ENCODE results near the gene BUB3.

The BUB3 gene

DNA sequence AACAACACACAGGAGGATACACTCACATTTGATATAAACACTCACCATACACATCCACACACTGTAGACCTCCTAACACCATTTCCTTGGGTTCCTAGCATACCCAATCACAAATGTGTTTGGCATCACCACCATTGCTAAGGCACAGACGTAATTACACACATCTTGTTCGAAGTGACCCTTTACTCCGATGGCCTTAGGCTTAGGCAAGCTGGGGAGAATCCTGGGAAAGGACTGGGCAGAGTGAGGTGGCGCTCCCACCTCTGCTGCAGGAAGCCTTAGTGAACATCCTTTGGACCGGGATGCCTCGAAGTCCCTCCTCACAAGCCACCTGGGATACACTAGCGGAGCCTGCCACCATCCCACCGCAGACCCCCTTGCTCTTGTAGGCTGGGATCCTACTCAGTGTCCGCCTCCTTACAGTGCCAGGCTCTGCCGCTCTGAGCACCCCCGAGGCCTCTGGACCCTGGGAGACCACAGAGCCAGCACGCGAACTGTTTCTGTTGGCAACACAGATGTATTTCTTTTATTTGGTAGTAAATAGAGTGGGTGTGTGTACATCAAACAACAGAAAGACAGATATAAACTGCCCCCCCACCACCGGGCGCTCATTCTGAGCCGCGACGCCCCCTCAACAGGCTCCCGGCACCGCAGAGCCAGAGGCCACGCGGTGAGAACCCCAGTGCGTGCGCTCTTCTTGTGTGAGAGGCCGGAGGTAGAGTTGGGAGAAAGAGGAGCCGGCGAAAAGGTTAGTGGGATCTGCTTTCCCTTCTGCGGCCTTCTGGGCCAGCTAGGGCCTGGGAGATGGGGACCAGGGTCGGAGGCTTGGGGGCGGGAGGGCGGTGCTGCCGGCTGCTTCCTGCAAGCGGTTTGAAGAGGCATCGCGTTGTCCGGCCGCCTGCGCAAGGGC lies 12.2 kb upstream of the BUB3 start:
- DNase-seq = no peak

GRCh38 chr10:123142701-123143161 lies 11.5 kb upstream of the BUB3 start:
- no peak for DNase-seq

DNA sequence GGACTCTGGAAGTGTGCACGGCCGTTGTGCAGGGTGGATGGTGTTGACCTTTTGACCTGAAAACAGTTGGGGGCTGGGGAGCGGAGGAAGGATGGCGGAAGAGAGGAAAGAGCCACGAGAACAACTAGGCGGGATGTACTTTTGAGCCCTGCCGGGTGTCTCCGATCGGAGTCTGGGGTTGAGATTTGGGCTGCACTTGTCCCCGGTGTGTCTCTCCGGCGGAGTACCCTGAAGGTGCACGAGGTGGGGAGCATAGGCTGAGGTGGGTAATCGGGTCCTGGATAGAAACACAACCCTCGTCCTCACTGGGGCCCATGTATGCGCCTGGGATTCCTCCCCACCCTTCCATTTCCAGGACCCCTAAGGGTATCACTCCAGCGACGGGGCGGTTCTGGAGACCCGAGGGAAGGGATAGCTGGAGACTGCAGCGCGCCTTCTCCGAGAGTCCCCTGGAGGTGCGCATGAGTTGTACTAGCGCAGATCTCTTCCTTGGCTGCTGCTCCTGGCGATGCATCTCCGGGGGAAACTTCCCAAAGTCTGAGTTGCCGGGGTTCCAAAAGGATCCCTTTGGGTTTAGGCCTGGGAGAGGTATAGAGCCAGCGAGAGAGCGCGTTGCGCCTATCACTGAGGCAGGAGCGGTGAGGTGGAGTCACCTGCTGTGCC lies 10.9 kb upstream of the BUB3 start:
- no peak for DNase-seq

DNA sequence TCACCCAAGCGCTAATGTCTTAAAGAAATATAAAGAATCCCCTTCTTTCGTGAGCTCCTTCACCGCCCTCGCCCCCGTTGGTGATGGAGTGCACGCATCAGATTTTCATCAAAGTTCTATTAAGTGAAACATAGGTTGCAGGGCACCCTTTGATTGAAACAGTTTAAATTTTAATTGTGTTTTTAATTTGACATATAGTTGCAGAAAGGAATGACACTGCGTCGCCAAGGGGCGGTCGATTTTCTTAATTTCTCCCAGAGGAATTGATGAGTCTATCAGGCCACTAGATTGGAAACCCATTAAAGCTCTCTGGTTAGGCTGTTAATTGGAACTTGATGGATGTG lies 10.4 kb upstream of the BUB3 start:
- no peak for DNase-seq

DNA sequence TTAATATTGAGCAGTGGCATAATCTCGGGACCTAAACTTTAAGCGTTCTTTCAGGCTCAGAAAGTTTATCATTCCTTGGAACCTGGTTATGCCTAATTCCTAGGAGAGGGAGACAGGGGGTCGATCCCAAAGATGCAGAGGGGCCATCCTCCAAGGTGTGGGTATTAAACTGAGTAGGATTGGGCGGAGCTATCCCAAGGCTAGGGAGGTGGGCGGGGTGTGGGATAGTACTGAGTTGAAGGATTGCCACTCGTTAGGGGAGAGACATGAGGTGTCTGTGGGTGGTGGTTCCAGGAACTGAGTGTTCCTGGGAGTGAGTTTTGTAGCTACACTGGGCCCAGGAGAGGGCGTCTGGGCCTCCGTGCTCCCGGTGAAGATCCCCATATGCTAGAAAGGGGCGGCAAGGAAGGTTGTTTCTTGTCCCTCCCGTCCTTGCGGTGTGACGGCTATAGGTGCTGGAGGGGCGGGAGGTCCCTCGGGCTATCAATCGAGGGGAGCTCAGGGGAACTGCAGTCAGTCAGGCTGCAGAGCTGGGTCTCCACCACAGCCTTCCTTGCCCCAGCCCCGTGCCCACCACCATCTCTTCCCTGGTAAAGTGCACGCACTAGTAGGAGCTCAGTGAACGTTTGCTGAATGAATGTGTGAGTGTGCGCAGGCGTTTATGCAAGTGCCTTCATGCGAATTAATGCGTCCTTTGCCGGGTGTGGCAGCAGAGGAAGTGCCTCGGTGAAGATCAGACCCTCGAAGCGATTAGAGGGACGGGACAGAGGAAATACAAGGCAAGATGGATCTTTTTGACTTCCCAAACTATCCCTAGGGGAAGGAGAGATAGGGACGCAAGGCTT lies 9.3 kb upstream of the BUB3 start:
- no peak for DNase-seq

GRCh38 chr10:123145542-123146012 lies 8.6 kb upstream of the BUB3 start:
- DNase-seq = no peak

- no peak for DNase-seq
Observed at GRCh38 chr10:123146013-123146893, 7.9 kb upstream of the BUB3 start.

- DNase-seq = no peak
Observed at GRCh38 chr10:123146894-123147634, 7.1 kb upstream of the BUB3 start.

DNA sequence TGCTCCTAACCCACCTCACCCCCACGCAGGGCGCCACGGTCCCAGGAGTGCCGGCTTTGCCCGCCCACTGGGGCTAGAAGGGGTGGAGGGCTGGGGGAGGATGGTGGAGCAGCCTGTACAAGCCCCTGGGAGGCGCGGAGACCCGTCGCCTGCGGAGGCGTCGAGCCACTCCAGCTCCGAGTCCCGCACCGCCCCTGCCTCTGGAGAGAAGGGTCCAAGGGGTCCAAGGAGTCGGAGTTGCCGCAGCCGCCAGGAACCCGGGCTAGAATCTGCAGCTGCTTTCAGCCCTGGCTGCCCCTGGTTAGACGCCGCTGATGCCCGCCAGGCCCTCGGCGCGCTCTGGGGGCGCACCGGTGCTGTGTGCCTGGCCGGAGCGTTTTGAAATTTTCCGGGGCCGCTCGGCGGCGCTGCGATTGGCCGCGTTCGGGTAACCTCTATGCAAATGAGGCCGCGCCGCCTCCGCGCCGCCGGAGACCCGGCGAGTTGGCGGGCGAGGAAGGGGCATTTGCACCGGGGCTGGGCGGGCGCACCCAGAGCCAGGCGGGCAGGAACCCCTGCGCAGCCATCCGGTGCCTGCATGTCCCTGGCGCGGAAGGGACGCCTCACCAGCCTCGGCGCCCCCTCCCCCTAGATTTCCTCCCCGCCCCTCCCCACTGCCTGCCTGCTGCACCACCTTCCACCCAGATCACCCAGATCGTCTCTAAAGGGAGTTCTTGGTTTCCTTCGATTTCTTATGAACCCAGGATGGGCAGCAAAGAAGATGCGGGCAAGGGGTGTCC lies 6.4 kb upstream of the BUB3 start, which contains the start of gene HMX2:
TSS of gene HMX2 (plus strand) at position 502 of the 779 bp plus-strand sequence. CDS start at position 745, 243 bp downstream.
- DNase-seq = no peak

GRCh38 chr10:123148414-123149161 lies 5.6 kb upstream of the BUB3 start:
- DNase-seq = no peak

GRCh38 chr10:123149162-123149567 lies 5.0 kb upstream of the BUB3 start:
- no peak for DNase-seq

GRCh38 chr10:123149568-123150270 lies 4.5 kb upstream of the BUB3 start:
- no peak for DNase-seq

GRCh38 chr10:123150271-123150985 lies 3.8 kb upstream of the BUB3 start:
- no peak for DNase-seq

- DNase-seq = no peak
Observed at GRCh38 chr10:123150986-123151736, 3.0 kb upstream of the BUB3 start.

DNA sequence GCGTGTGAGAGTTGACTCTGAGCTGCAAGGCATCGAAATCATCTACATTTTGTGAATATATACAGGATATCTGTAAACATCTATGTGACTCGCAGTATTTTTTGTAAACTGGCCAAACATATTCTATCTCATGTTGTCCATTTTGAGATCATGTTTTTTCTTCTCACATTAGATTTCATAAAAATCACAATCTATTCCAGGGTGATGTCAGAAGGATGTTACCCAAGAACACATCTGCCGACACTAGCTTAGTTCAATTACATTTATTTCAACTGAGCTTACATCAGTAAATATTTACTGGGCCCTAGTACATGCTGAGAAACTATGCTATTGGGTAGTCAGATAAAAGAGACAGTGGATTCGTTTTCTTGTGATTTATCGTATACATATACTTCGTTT lies 2.5 kb upstream of the BUB3 start:
- DNase-seq = no peak

- no peak for DNase-seq
Observed at GRCh38 chr10:123153486-123154091, 613 bp upstream of the BUB3 start.
